Panc1 (cell line): Measurements from ENCODE around the gene THRB.

Experiments used
- POLR2AphosphoS5 ChIP-seq: IDR thresholded peaks from 2 replicates; pipeline ENCODE4 v1.6.1; 2012; ENCODE audit warnings: mild to moderate bottlenecking, low read depth, low read length, moderate library complexity
- SIN3A ChIP-seq: IDR thresholded peaks from 2 replicates; pipeline ENCODE4 v1.6.1; 2012; ENCODE audit warnings: low read depth, mild to moderate bottlenecking, low read length, moderate library complexity, borderline replicate concordance; ENCODE audit not compliant: insufficient read depth
- TCF7L2 ChIP-seq: IDR thresholded peaks from 2 replicates; pipeline ENCODE4 v1.6.1; 2011; ENCODE audit warnings: mild to moderate bottlenecking, low read depth, low read length, inconsistent platforms
- TF ChIP-seq, protein P1 (sequence below): fragments of 450-650 bp; IDR thresholded peaks from 2 replicates; pipeline ENCODE4 v1.5.1; 2017; ENCODE audit warnings: mild to moderate bottlenecking
- TF ChIP-seq, protein P2 (sequence below), 2 experiments: IDR thresholded peaks; 2 replicates each; pipeline ENCODE4 v1.6.1; 2011 to 2012; ENCODE audit warnings: low read depth in 2 of 2, control low read depth in 1 of 2, low read length in 1 of 2, mild to moderate bottlenecking in 1 of 2, moderate library complexity in 1 of 2; ENCODE audit not compliant: insufficient read depth in 1 of 2

DNA sequence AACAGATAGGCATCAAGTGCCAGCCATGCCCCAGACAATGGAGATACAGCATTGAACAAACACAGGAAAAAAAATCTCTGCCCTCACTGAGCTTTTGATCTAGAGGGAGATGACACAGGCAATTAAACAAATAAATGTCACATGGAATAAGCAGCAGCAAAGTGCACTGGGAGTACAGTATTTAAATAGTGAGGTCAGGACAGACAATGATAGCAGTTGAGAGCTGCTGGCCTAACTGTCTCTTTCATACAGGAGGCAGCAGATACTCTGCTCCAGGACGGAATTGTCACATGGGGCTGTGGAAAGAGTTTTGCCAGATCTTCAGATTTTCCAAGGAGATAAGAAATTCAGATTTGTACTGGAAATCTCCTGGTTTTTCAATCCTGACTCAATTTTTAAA, 241.3 kb downstream of the THRB start:
- TF ChIP-seq, protein P1, sequence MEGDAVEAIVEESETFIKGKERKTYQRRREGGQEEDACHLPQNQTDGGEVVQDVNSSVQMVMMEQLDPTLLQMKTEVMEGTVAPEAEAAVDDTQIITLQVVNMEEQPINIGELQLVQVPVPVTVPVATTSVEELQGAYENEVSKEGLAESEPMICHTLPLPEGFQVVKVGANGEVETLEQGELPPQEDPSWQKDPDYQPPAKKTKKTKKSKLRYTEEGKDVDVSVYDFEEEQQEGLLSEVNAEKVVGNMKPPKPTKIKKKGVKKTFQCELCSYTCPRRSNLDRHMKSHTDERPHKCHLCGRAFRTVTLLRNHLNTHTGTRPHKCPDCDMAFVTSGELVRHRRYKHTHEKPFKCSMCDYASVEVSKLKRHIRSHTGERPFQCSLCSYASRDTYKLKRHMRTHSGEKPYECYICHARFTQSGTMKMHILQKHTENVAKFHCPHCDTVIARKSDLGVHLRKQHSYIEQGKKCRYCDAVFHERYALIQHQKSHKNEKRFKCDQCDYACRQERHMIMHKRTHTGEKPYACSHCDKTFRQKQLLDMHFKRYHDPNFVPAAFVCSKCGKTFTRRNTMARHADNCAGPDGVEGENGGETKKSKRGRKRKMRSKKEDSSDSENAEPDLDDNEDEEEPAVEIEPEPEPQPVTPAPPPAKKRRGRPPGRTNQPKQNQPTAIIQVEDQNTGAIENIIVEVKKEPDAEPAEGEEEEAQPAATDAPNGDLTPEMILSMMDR, result no peak
- TF ChIP-seq, protein P2, sequence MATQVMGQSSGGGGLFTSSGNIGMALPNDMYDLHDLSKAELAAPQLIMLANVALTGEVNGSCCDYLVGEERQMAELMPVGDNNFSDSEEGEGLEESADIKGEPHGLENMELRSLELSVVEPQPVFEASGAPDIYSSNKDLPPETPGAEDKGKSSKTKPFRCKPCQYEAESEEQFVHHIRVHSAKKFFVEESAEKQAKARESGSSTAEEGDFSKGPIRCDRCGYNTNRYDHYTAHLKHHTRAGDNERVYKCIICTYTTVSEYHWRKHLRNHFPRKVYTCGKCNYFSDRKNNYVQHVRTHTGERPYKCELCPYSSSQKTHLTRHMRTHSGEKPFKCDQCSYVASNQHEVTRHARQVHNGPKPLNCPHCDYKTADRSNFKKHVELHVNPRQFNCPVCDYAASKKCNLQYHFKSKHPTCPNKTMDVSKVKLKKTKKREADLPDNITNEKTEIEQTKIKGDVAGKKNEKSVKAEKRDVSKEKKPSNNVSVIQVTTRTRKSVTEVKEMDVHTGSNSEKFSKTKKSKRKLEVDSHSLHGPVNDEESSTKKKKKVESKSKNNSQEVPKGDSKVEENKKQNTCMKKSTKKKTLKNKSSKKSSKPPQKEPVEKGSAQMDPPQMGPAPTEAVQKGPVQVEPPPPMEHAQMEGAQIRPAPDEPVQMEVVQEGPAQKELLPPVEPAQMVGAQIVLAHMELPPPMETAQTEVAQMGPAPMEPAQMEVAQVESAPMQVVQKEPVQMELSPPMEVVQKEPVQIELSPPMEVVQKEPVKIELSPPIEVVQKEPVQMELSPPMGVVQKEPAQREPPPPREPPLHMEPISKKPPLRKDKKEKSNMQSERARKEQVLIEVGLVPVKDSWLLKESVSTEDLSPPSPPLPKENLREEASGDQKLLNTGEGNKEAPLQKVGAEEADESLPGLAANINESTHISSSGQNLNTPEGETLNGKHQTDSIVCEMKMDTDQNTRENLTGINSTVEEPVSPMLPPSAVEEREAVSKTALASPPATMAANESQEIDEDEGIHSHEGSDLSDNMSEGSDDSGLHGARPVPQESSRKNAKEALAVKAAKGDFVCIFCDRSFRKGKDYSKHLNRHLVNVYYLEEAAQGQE (IDR thresholded peaks at IDR 0.05; ENCODE audit: insufficient read depth in 1 of 2, low read depth in 2 of 2, low read length in 1 of 2), result no peak
- TF ChIP-seq POLR2AphosphoS5 (no peak), TCF7L2 (no peak), SIN3A (no peak)
